Astrocyte of the spinal cord (primary cell): ENCODE data around the gene PRCP.
"Not testable (repeated sequence)": the region's sequence is repeated elsewhere in the genome, so short reads cannot be mapped to it uniquely, and the experiment has no call there.

ENCODE experiments used
- DNase-seq: peaks from one replicate; pipeline ENCODE4 v3.0.0; 2011; ENCODE audit warnings: low read depth, low spot score
- H3K4me3 ChIP-seq: 2 replicates; pipeline ENCODE4 v1.5.1; 2011; ENCODE audit warnings: low read depth, mild to moderate bottlenecking, low read length, moderate library complexity
- in situ Hi-C: cut with HindIII; loops from 2 replicates; pipeline ENCODE4 v1.10.0; 2017; ENCODE audit warnings: low sequenced_read_pairs
- TF ChIP-seq, protein P1 (sequence below): IDR thresholded peaks from 2 replicates; pipeline ENCODE4 v1.5.1; 2012; ENCODE audit warnings: low read depth, mild to moderate bottlenecking, low read length, inconsistent platforms

The PRCP gene

GRCh38 chr11:82855616-82856015, 44.6 kb downstream of the PRCP start:
- H3K4me3 ChIP-seq = no peak overlapping the region
- in situ Hi-C loops = no loop called here
- TF ChIP-seq, protein P1, sequence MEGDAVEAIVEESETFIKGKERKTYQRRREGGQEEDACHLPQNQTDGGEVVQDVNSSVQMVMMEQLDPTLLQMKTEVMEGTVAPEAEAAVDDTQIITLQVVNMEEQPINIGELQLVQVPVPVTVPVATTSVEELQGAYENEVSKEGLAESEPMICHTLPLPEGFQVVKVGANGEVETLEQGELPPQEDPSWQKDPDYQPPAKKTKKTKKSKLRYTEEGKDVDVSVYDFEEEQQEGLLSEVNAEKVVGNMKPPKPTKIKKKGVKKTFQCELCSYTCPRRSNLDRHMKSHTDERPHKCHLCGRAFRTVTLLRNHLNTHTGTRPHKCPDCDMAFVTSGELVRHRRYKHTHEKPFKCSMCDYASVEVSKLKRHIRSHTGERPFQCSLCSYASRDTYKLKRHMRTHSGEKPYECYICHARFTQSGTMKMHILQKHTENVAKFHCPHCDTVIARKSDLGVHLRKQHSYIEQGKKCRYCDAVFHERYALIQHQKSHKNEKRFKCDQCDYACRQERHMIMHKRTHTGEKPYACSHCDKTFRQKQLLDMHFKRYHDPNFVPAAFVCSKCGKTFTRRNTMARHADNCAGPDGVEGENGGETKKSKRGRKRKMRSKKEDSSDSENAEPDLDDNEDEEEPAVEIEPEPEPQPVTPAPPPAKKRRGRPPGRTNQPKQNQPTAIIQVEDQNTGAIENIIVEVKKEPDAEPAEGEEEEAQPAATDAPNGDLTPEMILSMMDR = no peak
- no peak for DNase-seq

GRCh38 chr11:82854916-82855315, 45.3 kb downstream of the PRCP start:
- DNase-seq, H3K4me3 ChIP-seq, in situ Hi-C loops: not testable (repeated sequence)

GRCh38 chr11:82854242-82854641, 46.0 kb downstream of the PRCP start:
- in situ Hi-C loops = no loop called here
- TF ChIP-seq, protein P1 = no peak
- H3K4me3 ChIP-seq = no peak overlapping the region
- DNase-seq = no peak

DNA sequence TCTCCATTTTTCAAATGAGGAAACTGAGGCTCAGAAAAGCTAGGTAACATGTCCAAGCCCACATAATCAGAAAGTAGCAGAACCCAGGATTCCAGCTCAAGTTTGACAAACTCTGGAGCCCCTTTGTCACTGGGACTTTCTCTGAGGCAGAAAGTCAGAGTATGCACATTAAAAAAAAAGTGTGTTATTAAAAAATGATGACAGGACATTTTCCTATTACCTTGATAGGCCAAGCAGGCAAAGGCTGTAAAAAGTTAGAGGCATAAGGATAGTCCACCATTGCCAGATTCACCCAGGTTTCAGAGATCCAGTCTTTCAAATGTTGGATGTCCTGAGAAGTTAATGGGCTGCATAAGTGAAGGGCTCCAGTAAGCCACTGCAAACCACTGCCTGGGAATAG, 51.4 kb downstream of the PRCP start:
- H3K4me3 ChIP-seq = no peak overlapping the region
- DNase-seq = no peak
- in situ Hi-C loops = no loop called here
- TF ChIP-seq, protein P1 = no peak

- TF ChIP-seq, protein P1 = no peak
- in situ Hi-C loops = no loop called here
- H3K4me3 ChIP-seq = no peak overlapping the region
- DNase-seq = no peak
Observed at GRCh38 chr11:82845356-82846353, 54.6 kb downstream of the PRCP start.

DNA sequence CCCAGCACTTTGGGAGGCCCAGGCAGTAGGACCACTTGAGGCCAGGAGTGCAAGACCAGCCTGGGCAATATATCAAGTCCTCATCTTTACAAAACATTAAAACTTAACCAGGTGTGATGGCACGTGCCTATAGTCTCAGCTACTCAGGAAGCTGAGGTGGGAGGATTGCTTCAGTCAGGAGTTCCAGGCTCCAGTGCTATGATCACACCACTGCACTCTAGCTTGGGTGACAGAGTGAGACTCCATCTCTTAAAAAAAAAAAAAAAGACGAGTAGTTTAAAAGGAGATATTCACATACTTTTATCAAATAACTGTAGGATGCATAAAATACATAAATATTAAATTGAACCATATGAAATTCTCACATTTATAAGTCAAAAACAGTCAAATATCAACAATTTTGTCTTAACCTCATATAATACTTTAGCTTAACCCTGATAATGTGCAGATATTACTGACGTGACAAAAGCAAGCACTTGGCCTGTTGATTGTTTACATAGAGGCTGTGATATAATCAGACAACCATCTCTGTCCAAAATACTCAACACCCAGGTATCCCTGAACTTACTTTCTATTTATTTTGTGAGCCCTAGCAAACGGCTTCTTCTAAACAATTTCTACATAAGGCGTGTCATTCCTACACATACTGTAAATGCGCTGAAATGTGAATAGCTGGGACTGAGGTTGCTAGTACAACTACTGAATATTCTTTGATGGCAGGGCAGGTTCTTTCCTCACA, 57.0 kb downstream of the PRCP start:
- DNase-seq = no peak
- no peak overlapping the region for H3K4me3 ChIP-seq
- TF ChIP-seq, protein P1 = no peak
- in situ Hi-C loops = no loop called here

DNA sequence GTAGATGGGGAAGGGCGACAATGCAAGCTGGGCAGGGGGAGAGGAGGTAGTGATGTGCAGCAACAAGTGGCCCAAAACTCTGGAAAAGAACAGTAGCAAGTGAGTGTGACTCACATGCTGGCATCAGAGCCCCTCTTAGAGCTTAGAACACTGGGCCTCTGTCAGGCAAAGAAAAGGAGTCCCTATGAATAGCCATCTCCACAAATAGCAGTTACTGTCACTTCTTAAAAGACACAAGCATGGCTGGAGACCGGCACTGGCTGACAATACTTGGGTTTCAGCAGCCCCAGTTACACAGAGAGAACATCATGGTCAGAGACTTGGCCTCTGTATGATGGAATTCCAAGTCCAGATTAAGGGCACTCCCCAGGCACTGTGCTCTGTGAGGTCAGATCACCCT, 58.2 kb downstream of the PRCP start:
- no peak for DNase-seq
- in situ Hi-C loops = no loop called here
- no peak overlapping the region for H3K4me3 ChIP-seq
- TF ChIP-seq, protein P1 = no peak
